GM10266 (cell line): ENCODE measurements around the gene PARP8.
A peak's percentile ranks its signal among the peaks of the same experiment; 100 is the strongest.

ENCODE experiments used
- DNase-seq: peaks from one replicate; pipeline ENCODE4 v3.0.0; 2012; ENCODE audit errors: extremely low spot score
- CTCF ChIP-seq: IDR thresholded peaks from 2 replicates; pipeline ENCODE4 v1.5.1; 2012; ENCODE audit warnings: mild to moderate bottlenecking, low read depth; ENCODE audit not compliant: control insufficient read depth, insufficient read depth; ENCODE audit errors: missing control alignments

Gene PARP8

GRCh38 chr5:50727845-50728244 is 61.4 kb downstream of the PARP8 start:
- TF ChIP-seq CTCF: no peak
- DNase-seq: no peak

- no peak for DNase-seq
- TF ChIP-seq CTCF: no peak
Measured at GRCh38 chr5:50730336-50730735, 63.9 kb downstream of the PARP8 start.

GRCh38 chr5:50730841-50731240 is 64.4 kb downstream of the PARP8 start:
- no peak for DNase-seq
- no peak for TF ChIP-seq CTCF

- TF ChIP-seq CTCF: no peak
- no peak for DNase-seq
Measured at GRCh38 chr5:50733741-50734140, 67.3 kb downstream of the PARP8 start.

- DNase-seq: no peak
Measured at GRCh38 chr5:50738864-50739263, 72.4 kb downstream of the PARP8 start.

GRCh38 chr5:50740832-50741231 is 74.4 kb downstream of the PARP8 start:
- no peak for DNase-seq
- no peak for TF ChIP-seq CTCF

More at GRCh38 chr5:50738864-50739263, 72.4 kb downstream of the PARP8 start:
- no peak for TF ChIP-seq CTCF

- no peak for TF ChIP-seq CTCF
- peak; percentile 10 for DNase-seq
Measured at GRCh38 chr5:50744776-50745175, 78.3 kb downstream of the PARP8 start.
